D721Med (cell line): ENCODE data around the gene RACGAP1.

Experiments
- DNase-seq: peaks from one replicate; pipeline ENCODE4 v3.0.0; 2011; ENCODE audit warnings: low spot score; ENCODE audit not compliant: insufficient read length
- FAIRE-seq: peaks from 2 replicates; lab custom pipeline; 2011; peaks lifted over from hg19 to GRCh38; lab: Jason Lieb, UNC
- TF ChIP-seq, protein P1 (sequence below): IDR thresholded peaks from 2 replicates; pipeline ENCODE4 v1.5.1; 2012; ENCODE audit warnings: mild to moderate bottlenecking, control low read depth; ENCODE audit not compliant: insufficient read depth; ENCODE audit errors: missing control alignments

RACGAP1 gene

GRCh38 chr12:50050119-50050385 lies 24.8 kb upstream of the RACGAP1 start:
- no peak for DNase-seq
- TF ChIP-seq, protein P1, sequence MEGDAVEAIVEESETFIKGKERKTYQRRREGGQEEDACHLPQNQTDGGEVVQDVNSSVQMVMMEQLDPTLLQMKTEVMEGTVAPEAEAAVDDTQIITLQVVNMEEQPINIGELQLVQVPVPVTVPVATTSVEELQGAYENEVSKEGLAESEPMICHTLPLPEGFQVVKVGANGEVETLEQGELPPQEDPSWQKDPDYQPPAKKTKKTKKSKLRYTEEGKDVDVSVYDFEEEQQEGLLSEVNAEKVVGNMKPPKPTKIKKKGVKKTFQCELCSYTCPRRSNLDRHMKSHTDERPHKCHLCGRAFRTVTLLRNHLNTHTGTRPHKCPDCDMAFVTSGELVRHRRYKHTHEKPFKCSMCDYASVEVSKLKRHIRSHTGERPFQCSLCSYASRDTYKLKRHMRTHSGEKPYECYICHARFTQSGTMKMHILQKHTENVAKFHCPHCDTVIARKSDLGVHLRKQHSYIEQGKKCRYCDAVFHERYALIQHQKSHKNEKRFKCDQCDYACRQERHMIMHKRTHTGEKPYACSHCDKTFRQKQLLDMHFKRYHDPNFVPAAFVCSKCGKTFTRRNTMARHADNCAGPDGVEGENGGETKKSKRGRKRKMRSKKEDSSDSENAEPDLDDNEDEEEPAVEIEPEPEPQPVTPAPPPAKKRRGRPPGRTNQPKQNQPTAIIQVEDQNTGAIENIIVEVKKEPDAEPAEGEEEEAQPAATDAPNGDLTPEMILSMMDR: no peak
- no peak for FAIRE-seq

GRCh38 chr12:50049254-50050118 lies 24.2 kb upstream of the RACGAP1 start:
- no peak for FAIRE-seq
- no peak for DNase-seq
- TF ChIP-seq, protein P1: no peak

- DNase-seq (no peak), FAIRE-seq (no peak)
- TF ChIP-seq, protein P1: no peak
Observed at GRCh38 chr12:50047693-50048250, 22.5 kb upstream of the RACGAP1 start.

DNA sequence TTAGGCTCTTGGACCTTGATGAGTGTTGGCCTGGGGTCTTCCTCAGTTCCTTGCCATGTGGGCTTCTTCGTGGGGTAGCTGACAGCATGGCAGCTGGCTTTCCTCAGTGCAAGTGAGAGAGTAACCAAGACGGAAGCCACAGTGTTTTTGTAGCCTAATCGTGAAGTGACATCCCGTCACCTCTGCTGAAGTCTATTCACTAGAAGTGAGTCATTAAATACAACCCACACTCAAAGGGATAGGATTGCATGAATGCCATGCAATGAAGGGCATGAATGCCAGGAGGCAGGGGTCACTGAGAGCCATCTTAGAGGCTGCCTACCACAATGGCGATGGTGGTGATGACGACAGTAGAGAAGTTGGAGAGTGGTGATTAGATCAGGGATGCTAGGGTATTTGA lies 18.6 kb upstream of the RACGAP1 start:
- TF ChIP-seq, protein P1: no peak
- DNase-seq: no peak
- no peak for FAIRE-seq

DNA sequence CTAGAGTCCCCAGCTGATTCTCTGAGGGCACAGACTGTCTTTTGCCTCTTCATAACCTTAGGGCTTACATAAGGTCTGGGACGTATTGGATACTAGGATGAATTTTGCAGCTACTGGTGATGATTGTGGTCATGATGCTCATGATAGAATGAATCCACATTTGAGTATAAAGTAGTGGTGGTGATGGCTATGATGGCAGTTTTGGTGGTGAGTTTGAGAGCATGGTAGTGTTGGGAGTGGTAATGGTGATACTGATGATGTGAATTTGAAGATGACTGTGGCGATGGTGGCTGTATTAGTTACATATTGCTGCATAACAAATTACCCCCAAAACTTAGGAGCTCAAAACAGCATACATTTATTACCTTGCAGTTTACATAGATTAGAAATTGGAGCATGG lies 18.0 kb upstream of the RACGAP1 start:
- FAIRE-seq (no peak), DNase-seq (no peak)
- TF ChIP-seq, protein P1: no peak

- DNase-seq (no peak), FAIRE-seq (no peak)
Observed at GRCh38 chr12:50042693-50043092, 17.4 kb upstream of the RACGAP1 start.

More at GRCh38 chr12:50042693-50043092, 17.4 kb upstream of the RACGAP1 start:
- TF ChIP-seq, protein P1: no peak
